Fibroblast of lung (primary cell): ENCODE data around the gene INTS11. TPM values are rescaled to one million over a fixed set of nuclear protein-coding genes. Genes with fewer than 3 reads are reported as not detected.

ENCODE experiments used
- DNase-seq, 2 donors: peaks; one replicate each; pipeline versions ENCODE4 v3.0.0 to v3.0.0-alpha.2; 2010; ENCODE audit warnings: low read depth in 2 of 2
- H2AFZ ChIP-seq: 2 replicates; pipeline ENCODE4 v1.5.1; 2012; ENCODE audit warnings: low read length, control low read depth, inconsistent platforms
- H3K27ac ChIP-seq: 2 replicates; pipeline ENCODE4 v1.5.1; 2011; ENCODE audit warnings: low read length, control low read depth; ENCODE audit not compliant: insufficient read depth
- H3K27me3 ChIP-seq: 2 replicates; pipeline ENCODE4 v1.5.1; 2011; ENCODE audit warnings: mild to moderate bottlenecking, low read length; ENCODE audit not compliant: control insufficient read depth, insufficient read depth
- H3K36me3 ChIP-seq: 2 replicates; pipeline ENCODE4 v1.5.1; 2011; ENCODE audit warnings: low read length; ENCODE audit not compliant: control insufficient read depth, insufficient read depth
- H3K4me1 ChIP-seq: 2 replicates; pipeline ENCODE4 v1.5.1; 2011; ENCODE audit warnings: low read length; ENCODE audit not compliant: control insufficient read depth, insufficient read depth; ENCODE audit errors: extremely low read depth
- H3K4me2 ChIP-seq: 2 replicates; pipeline ENCODE4 v1.5.1; 2011; ENCODE audit warnings: low read length, control low read depth; ENCODE audit not compliant: insufficient read depth; ENCODE audit errors: extremely low read depth
- H3K4me3 ChIP-seq, 4 experiments: fragments of 200-600 bp in 1 of 4; sonication (generic) in 1 of 4; replicated peaks in 1 of 4; 2 replicates each; pipeline ENCODE4 v1.5.1; 2011 to 2016; ENCODE audit warnings: low read length in 4 of 4, low read depth in 3 of 4, mild to moderate bottlenecking in 3 of 4, control low read depth in 2 of 4, inconsistent platforms in 1 of 4, mixed read lengths in 1 of 4; ENCODE audit not compliant: insufficient read depth in 1 of 4; ENCODE audit errors: control extremely low read depth in 1 of 4
- H3K79me2 ChIP-seq: 2 replicates; pipeline ENCODE4 v1.5.1; 2012; ENCODE audit warnings: mild to moderate bottlenecking, low read length, inconsistent platforms; ENCODE audit not compliant: control insufficient read depth, insufficient read depth
- H3K9ac ChIP-seq: 2 replicates; pipeline ENCODE4 v1.5.1; 2011; ENCODE audit warnings: mild to moderate bottlenecking, low read length, control low read depth; ENCODE audit not compliant: insufficient read depth
- H3K9me3 ChIP-seq: 2 replicates; pipeline ENCODE4 v1.5.1; 2012; ENCODE audit warnings: low read depth, low read length; ENCODE audit not compliant: control insufficient read depth, insufficient read depth
- H4K20me1 ChIP-seq: 2 replicates; pipeline ENCODE4 v1.5.1; 2011; ENCODE audit warnings: low read length; ENCODE audit not compliant: control insufficient read depth, insufficient read depth; ENCODE audit errors: extremely low read depth
- EZH2 ChIP-seq: IDR thresholded peaks from 2 replicates; pipeline ENCODE4 v1.5.1; 2012; ENCODE audit warnings: low read length, control low read depth, mild to moderate bottlenecking; ENCODE audit errors: missing control alignments
- polyA plus RNA-seq, 2 donors: library from polyadenylated mRNA; depleted of rRNA in 1 of 2; stranded (reverse) in 1 of 2; unstranded in 1 of 2; fragments of >200 nt; gene quantifications; 2 replicates each; pipeline ENCODE4 v1.2.1, GENCODE V29; 2011 to 2012; ENCODE audit warnings: missing spikeins in 1 of 2
- total RNA-seq: library from RNA; depleted of rRNA; stranded (reverse); fragments of >200 nt; gene quantifications from 2 replicates; pipeline ENCODE4 v1.2.1, GENCODE V29; 2014
- TF ChIP-seq, protein P1 (sequence below), 2 donors: IDR thresholded peaks in 1 of 2; conservative IDR thresholded peaks in 1 of 2; 1 replicate in 1 of 2; 2 replicates in 1 of 2; pipeline ENCODE4 v1.5.1; 2011 to 2012; ENCODE audit warnings: low read length in 2 of 2, control low read depth in 1 of 2, inconsistent platforms in 1 of 2, low read depth in 1 of 2, mild to moderate bottlenecking in 1 of 2

INTS11 gene
- total and polyA plus RNA-seq, 2 donors (not counting 1 experiment from before 2014, with no cell fraction given) = 44.1 to 69.2 TPM

DNA sequence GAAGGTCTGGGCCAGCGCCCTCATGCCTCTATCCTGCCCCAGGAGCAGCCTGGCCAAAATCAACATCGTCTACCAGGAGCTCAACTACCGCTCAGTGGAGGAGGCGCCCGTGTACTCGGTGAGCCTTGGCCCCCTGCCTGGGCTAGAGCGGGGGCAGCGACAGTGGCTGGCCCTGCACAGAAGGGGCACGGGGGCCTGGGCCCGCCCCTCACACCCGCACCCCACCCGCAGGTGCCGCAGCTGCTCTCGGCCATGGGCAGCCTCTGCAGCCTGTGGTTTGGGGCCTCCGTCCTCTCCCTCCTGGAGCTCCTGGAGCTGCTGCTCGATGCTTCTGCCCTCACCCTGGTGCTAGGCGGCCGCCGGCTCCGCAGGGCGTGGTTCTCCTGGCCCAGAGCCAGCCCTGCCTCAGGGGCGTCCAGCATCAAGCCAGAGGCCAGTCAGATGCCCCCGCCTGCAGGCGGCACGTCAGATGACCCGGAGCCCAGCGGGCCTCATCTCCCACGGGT lies 33.4 kb downstream of the INTS11 start:
- Histone ChIP-seq H3K27me3 (no peaks in the 10 kb centered on the region), H3K4me3 (no peak overlapping the region), H2AFZ (no peak overlapping the region), H3K36me3 (peaks cover 18% of the 10 kb centered on the region), H3K9me3 (no peaks in the 10 kb centered on the region), H3K4me2 (no peak overlapping the region), H3K4me1 (no peaks in the 10 kb centered on the region), H3K79me2 (no peaks in the 10 kb centered on the region), H3K27ac (no peak overlapping the region), H3K9ac (no peak overlapping the region), H4K20me1 (no peaks in the 10 kb centered on the region)
- no peak for DNase-seq
- TF ChIP-seq EZH2 = no peak
- TF ChIP-seq, protein P1, sequence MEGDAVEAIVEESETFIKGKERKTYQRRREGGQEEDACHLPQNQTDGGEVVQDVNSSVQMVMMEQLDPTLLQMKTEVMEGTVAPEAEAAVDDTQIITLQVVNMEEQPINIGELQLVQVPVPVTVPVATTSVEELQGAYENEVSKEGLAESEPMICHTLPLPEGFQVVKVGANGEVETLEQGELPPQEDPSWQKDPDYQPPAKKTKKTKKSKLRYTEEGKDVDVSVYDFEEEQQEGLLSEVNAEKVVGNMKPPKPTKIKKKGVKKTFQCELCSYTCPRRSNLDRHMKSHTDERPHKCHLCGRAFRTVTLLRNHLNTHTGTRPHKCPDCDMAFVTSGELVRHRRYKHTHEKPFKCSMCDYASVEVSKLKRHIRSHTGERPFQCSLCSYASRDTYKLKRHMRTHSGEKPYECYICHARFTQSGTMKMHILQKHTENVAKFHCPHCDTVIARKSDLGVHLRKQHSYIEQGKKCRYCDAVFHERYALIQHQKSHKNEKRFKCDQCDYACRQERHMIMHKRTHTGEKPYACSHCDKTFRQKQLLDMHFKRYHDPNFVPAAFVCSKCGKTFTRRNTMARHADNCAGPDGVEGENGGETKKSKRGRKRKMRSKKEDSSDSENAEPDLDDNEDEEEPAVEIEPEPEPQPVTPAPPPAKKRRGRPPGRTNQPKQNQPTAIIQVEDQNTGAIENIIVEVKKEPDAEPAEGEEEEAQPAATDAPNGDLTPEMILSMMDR (conservative IDR thresholded peaks at IDR 0.05 in 1 of 2, IDR thresholded peaks at IDR 0.05 in 1 of 2; ENCODE audit: low read depth in 1 of 2, low read length in 2 of 2) = no peak

DNA sequence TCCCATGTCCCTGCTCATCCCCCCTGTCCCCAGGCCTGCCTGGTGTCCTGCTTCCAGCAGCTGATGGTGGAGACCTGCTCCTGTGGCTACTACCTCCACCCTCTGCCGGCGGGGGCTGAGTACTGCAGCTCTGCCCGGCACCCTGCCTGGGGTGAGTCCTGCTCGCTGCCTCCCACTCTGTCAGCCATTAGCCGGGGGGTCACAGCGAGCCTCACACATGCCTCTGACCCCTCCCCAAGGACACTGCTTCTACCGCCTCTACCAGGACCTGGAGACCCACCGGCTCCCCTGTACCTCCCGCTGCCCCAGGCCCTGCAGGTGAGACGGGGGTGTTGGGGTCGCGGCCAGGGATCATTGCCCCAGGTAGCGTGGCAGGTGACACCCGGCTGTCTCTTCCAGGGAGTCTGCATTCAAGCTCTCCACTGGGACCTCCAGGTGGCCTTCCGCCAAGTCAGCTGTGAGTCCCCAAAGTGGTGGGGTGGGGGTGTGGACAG lies 34.2 kb downstream of the INTS11 start:
- Histone ChIP-seq H3K36me3 (peaks cover 12% of the 10 kb centered on the region), H3K4me2 (no peak overlapping the region)

DNA sequence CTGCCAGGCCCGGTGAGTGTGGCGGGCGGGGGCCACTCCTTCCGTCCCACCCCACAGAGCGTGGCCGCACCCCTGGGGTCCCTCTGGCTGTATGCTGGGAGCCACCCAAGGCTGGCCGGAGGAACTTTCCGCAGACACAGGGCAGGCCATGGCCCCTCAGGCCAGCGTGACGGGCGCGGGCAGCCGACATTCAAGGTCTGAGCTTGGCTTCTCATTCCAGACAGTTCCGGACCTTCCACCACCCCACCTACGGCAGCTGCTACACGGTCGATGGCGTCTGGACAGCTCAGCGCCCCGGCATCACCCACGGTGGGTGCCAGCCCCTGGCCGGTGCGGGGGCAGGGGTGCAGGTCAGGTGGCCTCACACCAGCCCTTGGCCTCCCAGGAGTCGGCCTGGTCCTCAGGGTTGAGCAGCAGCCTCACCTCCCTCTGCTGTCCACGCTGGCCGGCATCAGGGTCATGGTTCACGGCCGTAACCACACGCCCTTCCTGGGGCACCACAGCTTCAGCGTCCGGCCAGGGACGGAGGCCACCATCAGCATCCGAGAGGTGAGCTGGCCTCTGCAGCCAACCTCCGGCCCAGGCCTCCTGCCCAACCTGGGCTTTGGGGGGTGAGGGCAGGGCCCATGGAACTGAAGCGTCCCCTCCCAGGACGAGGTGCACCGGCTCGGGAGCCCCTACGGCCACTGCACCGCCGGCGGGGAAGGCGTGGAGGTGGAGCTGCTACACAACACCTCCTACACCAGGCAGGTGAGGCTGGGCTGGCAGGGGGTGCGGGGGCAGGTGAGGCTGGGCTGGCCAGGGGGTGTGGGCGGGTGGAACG lies 37.0 kb downstream of the INTS11 start:
- Histone ChIP-seq H3K27ac (no peak overlapping the region), H3K27me3 (no peaks in the 10 kb centered on the region), H3K4me2 (no peak overlapping the region), H3K4me3 (no peak overlapping the region), H3K36me3 (no peaks in the 10 kb centered on the region), H3K9me3 (no peaks in the 10 kb centered on the region), H4K20me1 (no peaks in the 10 kb centered on the region), H3K4me1 (no peaks in the 10 kb centered on the region), H2AFZ (no peak overlapping the region), H3K9ac (no peak overlapping the region), H3K79me2 (no peaks in the 10 kb centered on the region)
- DNase-seq = no peak
- TF ChIP-seq EZH2 = no peak
- TF ChIP-seq, protein P1 (conservative IDR thresholded peaks at IDR 0.05 in 1 of 2, IDR thresholded peaks at IDR 0.05 in 1 of 2; ENCODE audit: low read depth in 1 of 2, low read length in 2 of 2) = no peak

More for the DNA sequence above, 34.2 kb downstream of the INTS11 start:
- H3K9ac ChIP-seq = no peak overlapping the region
- H4K20me1 ChIP-seq = no peaks in the 10 kb centered on the region
- no peaks in the 10 kb centered on the region for H3K4me1 ChIP-seq
- TF ChIP-seq EZH2 = no peak
- TF ChIP-seq, protein P1 (conservative IDR thresholded peaks at IDR 0.05 in 1 of 2, IDR thresholded peaks at IDR 0.05 in 1 of 2; ENCODE audit: low read depth in 1 of 2, low read length in 2 of 2) = peak; percentile 62 to 64
- H2AFZ ChIP-seq = no peak overlapping the region
- no peaks in the 10 kb centered on the region for H3K9me3 ChIP-seq
- no peak overlapping the region for H3K27ac ChIP-seq
- H3K4me3 ChIP-seq = no peak overlapping the region
- no peaks in the 10 kb centered on the region for H3K79me2 ChIP-seq
- peak; percentile 27 to 39 for DNase-seq
- H3K27me3 ChIP-seq = no peaks in the 10 kb centered on the region
